ENCODE results near the gene DYNC1H1.

DNA sequence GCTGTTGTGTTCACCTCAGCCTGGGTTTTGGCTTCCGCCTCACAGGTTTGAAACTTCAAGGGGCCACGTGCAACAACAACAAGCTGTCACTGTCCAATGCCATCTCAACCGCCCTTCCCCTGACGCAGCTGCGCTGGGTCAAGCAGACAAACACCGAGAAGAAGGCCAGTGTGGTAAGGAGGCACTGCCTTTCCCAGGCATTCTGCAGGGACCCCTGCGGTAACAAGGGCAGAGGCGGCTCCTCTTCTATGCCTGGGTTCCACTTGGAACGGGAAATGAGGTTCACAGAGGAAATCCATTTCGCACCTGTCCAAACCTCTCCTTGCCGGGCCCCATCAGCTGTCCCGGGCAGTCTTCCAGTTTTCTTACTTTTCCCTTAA is 85.6 kb downstream of the DYNC1H1 start:
- TF ChIP-seq, protein P1, sequence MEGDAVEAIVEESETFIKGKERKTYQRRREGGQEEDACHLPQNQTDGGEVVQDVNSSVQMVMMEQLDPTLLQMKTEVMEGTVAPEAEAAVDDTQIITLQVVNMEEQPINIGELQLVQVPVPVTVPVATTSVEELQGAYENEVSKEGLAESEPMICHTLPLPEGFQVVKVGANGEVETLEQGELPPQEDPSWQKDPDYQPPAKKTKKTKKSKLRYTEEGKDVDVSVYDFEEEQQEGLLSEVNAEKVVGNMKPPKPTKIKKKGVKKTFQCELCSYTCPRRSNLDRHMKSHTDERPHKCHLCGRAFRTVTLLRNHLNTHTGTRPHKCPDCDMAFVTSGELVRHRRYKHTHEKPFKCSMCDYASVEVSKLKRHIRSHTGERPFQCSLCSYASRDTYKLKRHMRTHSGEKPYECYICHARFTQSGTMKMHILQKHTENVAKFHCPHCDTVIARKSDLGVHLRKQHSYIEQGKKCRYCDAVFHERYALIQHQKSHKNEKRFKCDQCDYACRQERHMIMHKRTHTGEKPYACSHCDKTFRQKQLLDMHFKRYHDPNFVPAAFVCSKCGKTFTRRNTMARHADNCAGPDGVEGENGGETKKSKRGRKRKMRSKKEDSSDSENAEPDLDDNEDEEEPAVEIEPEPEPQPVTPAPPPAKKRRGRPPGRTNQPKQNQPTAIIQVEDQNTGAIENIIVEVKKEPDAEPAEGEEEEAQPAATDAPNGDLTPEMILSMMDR (IDR thresholded peaks at IDR 0.05 in 4 of 5, conservative IDR thresholded peaks at IDR 0.05 in 1 of 5): no peak
- no peak for TF ChIP-seq POLR2A (IDR thresholded peaks at IDR 0.05)
